CD14-positive monocyte (primary cell): ENCODE data around the gene KCNG2. TPM values are rescaled to one million over a fixed set of nuclear protein-coding genes. Genes with fewer than 3 reads are reported as not detected.

ENCODE experiments used
- DNase-seq, 3 donors: peaks; one replicate each; pipeline ENCODE4 v3.0.0-alpha.2; 2011 to 2022
- H2AFZ ChIP-seq: 2 replicates; pipeline ENCODE4 v1.6.0; 2012; ENCODE audit warnings: mild to moderate bottlenecking, low read depth, low read length, inconsistent platforms; ENCODE audit not compliant: insufficient read depth, poor library complexity, severe bottlenecking
- H3K27ac ChIP-seq, 2 donors: 1 replicate in 1 of 2; 2 replicates in 1 of 2; pipeline ENCODE4 v1.5.1; 2012 to 2013; ENCODE audit warnings: low read length in 2 of 2, control low read depth in 1 of 2, inconsistent platforms in 1 of 2, low read depth in 1 of 2, mild to moderate bottlenecking in 1 of 2
- H3K27me3 ChIP-seq, 2 donors: one replicate each; pipeline versions ENCODE4 v1.6.0 to v1.6.1; 2011 to 2013; ENCODE audit warnings: low read length in 2 of 2; ENCODE audit not compliant: control insufficient read depth in 2 of 2, insufficient read depth in 2 of 2
- H3K36me3 ChIP-seq, 2 donors: replicated peaks in 1 of 2; 1 replicate in 1 of 2; 2 replicates in 1 of 2; pipeline versions ENCODE4 v1.5.1 to v1.6.1; 2012 to 2013; ENCODE audit warnings: low read length in 2 of 2, control low read depth in 1 of 2, inconsistent platforms in 1 of 2, mild to moderate bottlenecking in 1 of 2; ENCODE audit not compliant: insufficient read depth in 2 of 2, control insufficient read depth in 1 of 2
- H3K4me1 ChIP-seq, 2 donors: 1 replicate in 1 of 2; 2 replicates in 1 of 2; pipeline versions ENCODE4 v1.5.1 to v1.6.1; 2012 to 2013; ENCODE audit warnings: low read length in 2 of 2, control low read depth in 1 of 2, inconsistent platforms in 1 of 2, mild to moderate bottlenecking in 1 of 2, moderate library complexity in 1 of 2; ENCODE audit not compliant: insufficient read depth in 2 of 2, control insufficient read depth in 1 of 2
- H3K4me2 ChIP-seq: replicated peaks from 2 replicates; pipeline ENCODE3; 2012; ENCODE audit warnings: low read length, moderate library complexity, mild to moderate bottlenecking; ENCODE audit not compliant: poor library complexity, severe bottlenecking; ENCODE audit errors: extremely low read depth
- H3K4me3 ChIP-seq, 3 experiments: fragments of 200-600 bp in 1 of 3; sonication (generic) in 1 of 3; replicated peaks in 1 of 3; 1 replicate in 2 of 3; 2 replicates in 1 of 3; pipeline ENCODE4 v1.5.1; 2011 to 2013; ENCODE audit warnings: low read length in 3 of 3, mild to moderate bottlenecking in 3 of 3, control low read depth in 2 of 3, low read depth in 2 of 3, inconsistent platforms in 1 of 3, moderate library complexity in 1 of 3
- H3K79me2 ChIP-seq: 2 replicates; pipeline ENCODE4 v1.6.0; 2012; ENCODE audit warnings: mild to moderate bottlenecking, control low read depth, inconsistent platforms, low read length, moderate library complexity; ENCODE audit not compliant: insufficient read depth
- H3K9ac ChIP-seq: 2 replicates; pipeline ENCODE4 v1.6.0; 2017; ENCODE audit warnings: low read length, mild to moderate bottlenecking; ENCODE audit not compliant: insufficient read depth, poor library complexity, severe bottlenecking
- H3K9me3 ChIP-seq, 2 donors: replicated peaks in 1 of 2; 1 replicate in 1 of 2; 2 replicates in 1 of 2; pipeline versions ENCODE4 v1.5.1 to v1.6.1; 2012 to 2013; ENCODE audit warnings: low read length in 2 of 2, control low read depth in 1 of 2; ENCODE audit not compliant: control insufficient read depth in 1 of 2, insufficient read depth in 1 of 2
- H4K20me1 ChIP-seq: 2 replicates; pipeline ENCODE4 v1.6.0; 2012; ENCODE audit warnings: mild to moderate bottlenecking, low read length, control low read depth, moderate library complexity; ENCODE audit not compliant: insufficient read depth
- H3K27ac Mint-ChIP-seq, 7 donors: one replicate each; pipeline ENCODE4 v1.8.0; 2020; ENCODE audit warnings: mild to moderate bottlenecking in 7 of 7, mixed read lengths in 7 of 7, moderate library complexity in 6 of 7, inconsistent platforms in 2 of 7
- H3K27me3 Mint-ChIP-seq, 3 donors: one replicate each; pipeline ENCODE4 v1.8.0; 2021 to 2022; ENCODE audit warnings: low read depth in 3 of 3, mild to moderate bottlenecking in 3 of 3, mixed read lengths in 3 of 3, moderate library complexity in 3 of 3, inconsistent platforms in 1 of 3
- H3K36me3 Mint-ChIP-seq, 2 donors: one replicate each; pipeline ENCODE4 v1.8.0; 2020; ENCODE audit warnings: mixed read lengths in 2 of 2, inconsistent platforms in 1 of 2, mild to moderate bottlenecking in 1 of 2
- H3K4me1 Mint-ChIP-seq: one replicate; pipeline ENCODE4 v1.8.0; 2020; ENCODE audit warnings: mild to moderate bottlenecking, mixed read lengths
- H3K4me3 Mint-ChIP-seq, 2 donors: one replicate each; pipeline ENCODE4 v1.8.0; 2020; ENCODE audit warnings: mild to moderate bottlenecking in 2 of 2, mixed read lengths in 2 of 2, moderate library complexity in 1 of 2
- H3K9me3 Mint-ChIP-seq, 7 donors: one replicate each; pipeline ENCODE4 v1.8.0; 2020 to 2022; ENCODE audit warnings: mixed read lengths in 7 of 7, mild to moderate bottlenecking in 6 of 7, moderate library complexity in 6 of 7, inconsistent platforms in 2 of 7
- CTCF ChIP-seq: fragments of 200-600 bp; IDR thresholded peaks from one replicate; pipeline ENCODE4 v1.8.0; 2022; ENCODE audit warnings: antibody characterized with exemption, mild to moderate bottlenecking
- WGBS: methylation state at CpG from one replicate; pipeline ENCODE4 v1.1.5; 2013; ENCODE audit warnings: missing lambda C conversion rate; ENCODE audit not compliant: insufficient coverage; 5-methylcytosine and 5-hydroxymethylcytosine counted together
- intact Hi-C, 2 donors: fragments of 100-400 bp; cut with micrococcal nuclease; formaldehyde crosslinking; loops; one replicate each; pipeline versions ENCODE4 v1.15.0 to v1.15.1; 2023
- polyA plus RNA-seq, 3 donors: library from polyadenylated mRNA; depleted of rRNA in 1 of 3; unstranded in 2 of 3; stranded (reverse) in 1 of 3; fragments of 300-500 nt in 2 of 3; fragments of >200 nt in 1 of 3; fragmentation: Illumina TruSeq in 2 of 3; gene quantifications; 1 replicate in 2 of 3; 2 replicates in 1 of 3; pipeline ENCODE4 v1.2.3, GENCODE V29; 2012 to 2021

The KCNG2 gene
- polyA plus RNA-seq, 3 donors = 0.04 TPM; not detected in 2

- H3K4me1 ChIP-seq = no peaks in the 10 kb centered on the region
- H3K27ac Mint-ChIP-seq = peak overlapping the region in 1 of 7 donors; percentile 70
- H3K9me3 Mint-ChIP-seq = peaks cover 14 to 24% (median 21%) of the 10 kb centered on the region in 7 donors
- peaks cover 4% of the 10 kb centered on the region for H3K4me1 Mint-ChIP-seq
- H3K4me3 Mint-ChIP-seq = no peak overlapping the region
- DNase-seq = no peak
- H2AFZ ChIP-seq = no peak overlapping the region
- H3K79me2 ChIP-seq = no peaks in the 10 kb centered on the region
- peaks cover 7 to 18% of the 10 kb centered on the region in 2 donors for H3K9me3 ChIP-seq
- no peaks in the 10 kb centered on the region for H3K36me3 Mint-ChIP-seq
- intact Hi-C loops = loop anchor here in 1 of 2 donors (5.0 to 10.0 kb wide), 2 partner anchors 35 to 57 kb away; partner anchors contain the start of gene KCNG2
- H3K4me3 ChIP-seq = no peak overlapping the region
- no peak overlapping the region for H3K27ac ChIP-seq
- no peak overlapping the region for H3K4me2 ChIP-seq
- H3K9ac ChIP-seq = no peak overlapping the region
- H3K27me3 ChIP-seq = no peaks in the 10 kb centered on the region
- H3K27me3 Mint-ChIP-seq = peaks cover 0 to 2% (median 0%) of the 10 kb centered on the region in 3 donors
- no peaks in the 10 kb centered on the region for H4K20me1 ChIP-seq
- H3K36me3 ChIP-seq = no peaks in the 10 kb centered on the region
- TF ChIP-seq CTCF = no peak
- WGBS = 98% methylated on average over 3 of the region's 3 CpGs
Observed at GRCh38 chr18:79832169-79832568, 34.4 kb downstream of the KCNG2 start.

- WGBS = 100% methylated on average over 1 of the region's 6 CpGs
- DNase-seq = no peak
Observed at GRCh38 chr18:79834834-79835233, 37.1 kb downstream of the KCNG2 start.

More at GRCh38 chr18:79834834-79835233, 37.1 kb downstream of the KCNG2 start:
- Mint-ChIP-seq H3K36me3 (no peaks in the 10 kb centered on the region), H3K9me3 (peaks cover 23 to 38% (median 30%) of the 10 kb centered on the region in 7 donors), H3K27me3 (peaks cover 0 to 2% (median 0%) of the 10 kb centered on the region in 3 donors), H3K4me3 (no peak overlapping the region), H3K4me1 (peaks cover 3% of the 10 kb centered on the region), H3K27ac (no peak overlapping the region)
- H3K9me3 ChIP-seq = peaks cover 12 to 19% of the 10 kb centered on the region in 2 donors
- TF ChIP-seq CTCF = no peak
- H2AFZ ChIP-seq = no peak overlapping the region
- no peak overlapping the region for H3K4me3 ChIP-seq
- intact Hi-C loops = loop anchor here in 1 of 2 donors (5.0 to 10.0 kb wide), 2 partner anchors 38 to 60 kb away; partner anchors contain the start of gene KCNG2
- no peaks in the 10 kb centered on the region for H3K36me3 ChIP-seq
- H3K79me2 ChIP-seq = no peaks in the 10 kb centered on the region
- no peaks in the 10 kb centered on the region for H3K27me3 ChIP-seq
- no peak overlapping the region for H3K4me2 ChIP-seq
- H4K20me1 ChIP-seq = no peaks in the 10 kb centered on the region
- H3K9ac ChIP-seq = no peak overlapping the region
- no peak overlapping the region for H3K27ac ChIP-seq
- no peaks in the 10 kb centered on the region for H3K4me1 ChIP-seq
